Sigmoid colon (tissue), 7 donors: Measurements from ENCODE around the gene SLPI. TPM values are rescaled to one million over a fixed set of nuclear protein-coding genes. Genes with fewer than 3 reads are reported as not detected.

Source experiments
- DNase-seq: peaks from one replicate; pipeline ENCODE4 v3.0.0-alpha.2; 2019
- H3K27ac ChIP-seq, 4 donors: fragments of 200-600 bp; sonication (generic); one replicate each; pipeline ENCODE4 v1.5.1; 2016 to 2019; ENCODE audit warnings: mild to moderate bottlenecking in 1 of 4
- H3K27me3 ChIP-seq, 3 donors: fragments of 200-600 bp; sonication (generic); one replicate each; pipeline ENCODE4 v1.5.1; 2019; ENCODE audit warnings: mild to moderate bottlenecking in 1 of 3
- H3K36me3 ChIP-seq, 4 donors: fragments of 200-600 bp; sonication (generic); one replicate each; pipeline ENCODE4 v1.5.1; 2016 to 2019
- H3K4me1 ChIP-seq, 4 donors: fragments of 200-600 bp; sonication (generic); one replicate each; pipeline ENCODE4 v1.5.1; 2017 to 2019
- H3K4me3 ChIP-seq, 4 donors: fragments of 200-600 bp; sonication (generic); one replicate each; pipeline ENCODE4 v1.5.1; 2017 to 2019; ENCODE audit warnings: mild to moderate bottlenecking in 2 of 4, moderate library complexity in 1 of 4
- H3K9me3 ChIP-seq, 4 donors: fragments of 200-600 bp in 3 of 4; sonication (generic) in 3 of 4; one replicate each; pipeline versions ENCODE4 v1.5.1 to v1.6.1; 2013 to 2019
- CTCF ChIP-seq, 4 experiments: fragments of 450-650 bp in 3 of 4; fragments of 200-600 bp in 1 of 4; IDR thresholded peaks; one replicate each; pipeline ENCODE4 v1.5.1; 2016 to 2019; ENCODE audit warnings: antibody characterized with exemption in 4 of 4, mild to moderate bottlenecking in 3 of 4, moderate library complexity in 2 of 4
- EP300 ChIP-seq, 4 donors: sonication (generic); formaldehyde crosslinking; IDR thresholded peaks; one replicate each; pipeline ENCODE4 v1.6.1; 2017; ENCODE audit warnings: antibody characterized with exemption in 4 of 4
- POLR2A ChIP-seq, 2 donors: fragments of 450-650 bp; IDR thresholded peaks; one replicate each; pipeline ENCODE4 v1.6.1; 2016; ENCODE audit warnings: antibody characterized with exemption in 2 of 2, mild to moderate bottlenecking in 2 of 2, moderate library complexity in 2 of 2
- POLR2AphosphoS5 ChIP-seq, 4 donors: sonication (generic); formaldehyde crosslinking; IDR thresholded peaks; one replicate each; pipeline ENCODE4 v1.6.1; 2017; ENCODE audit warnings: antibody characterized with exemption in 4 of 4
- WGBS, 2 donors: extraction: QIAGEN DNeasy Blood & Tissue Kit; methylation state at CpG; one replicate each; pipeline ENCODE4 v1.1.7; 2013; 5-methylcytosine and 5-hydroxymethylcytosine counted together
- intact Hi-C: fragments of 100-400 bp; cut with DNase I; formaldehyde crosslinking; loops from one replicate; pipeline ENCODE4 v1.15.1; 2023
- polyA plus RNA-seq, 3 donors: library from polyadenylated mRNA; stranded (reverse); fragments of 200-250 nt; gene quantifications; one replicate each; pipeline ENCODE4 v1.2.3, GENCODE V29; 2013
- total RNA-seq, 4 donors: library from RNA; depleted of rRNA; stranded (reverse); fragments of >200 nt; gene quantifications; one replicate each; pipeline ENCODE4 v1.1.0, GENCODE V29; 2016
- donor health status: healthy with polysubstance abuse.
- donor health status: Bipolar disorder and iron deficiency.
- donor health status: healthy.

Gene SLPI
- total and polyA plus RNA-seq, 7 donors, result 2.4 to 234 (median 38.8) TPM

- H3K4me1 ChIP-seq, result no peaks in the 10 kb centered on the region
- whole genome bisulfite sequencing, 2 donors, result 75 to 86% methylated on average over 3 of the region's 3 CpGs
- TF ChIP-seq POLR2AphosphoS5 (IDR thresholded peaks at IDR 0.05), result no peak
- no peak for TF ChIP-seq EP300 (IDR thresholded peaks at IDR 0.05)
- no peak for TF ChIP-seq CTCF (IDR thresholded peaks at IDR 0.05)
- no peak for TF ChIP-seq POLR2A (IDR thresholded peaks at IDR 0.05)
- peaks cover 0 to 5% (median 0%) of the 10 kb centered on the region in 3 donors for H3K27me3 ChIP-seq
- intact Hi-C loops, result no loop called here
- H3K4me3 ChIP-seq, result no peak overlapping the region
- DNase-seq, result no peak
- no peaks in the 10 kb centered on the region for H3K36me3 ChIP-seq
- H3K27ac ChIP-seq, result no peak overlapping the region
- no peaks in the 10 kb centered on the region for H3K9me3 ChIP-seq
Observed at GRCh38 chr20:45269056-45269455, 14.7 kb upstream of the SLPI start.

- Histone ChIP-seq H3K27me3 (peaks cover 0 to 4% (median 0%) of the 10 kb centered on the region in 3 donors), H3K4me3 (no peak overlapping the region), H3K36me3 (no peaks in the 10 kb centered on the region), H3K27ac (no peak overlapping the region), H3K4me1 (no peaks in the 10 kb centered on the region), H3K9me3 (no peaks in the 10 kb centered on the region)
- intact Hi-C loops, result no loop called here
- no peak for TF ChIP-seq POLR2AphosphoS5 (IDR thresholded peaks at IDR 0.05)
- TF ChIP-seq POLR2A (IDR thresholded peaks at IDR 0.05), result no peak
- no peak for TF ChIP-seq CTCF (IDR thresholded peaks at IDR 0.05)
- no peak for TF ChIP-seq EP300 (IDR thresholded peaks at IDR 0.05)
- WGBS, 2 donors, result 79 to 80% methylated on average over 3 of the region's 3 CpGs
- DNase-seq, result no peak
Observed at GRCh38 chr20:45268531-45268930, 14.2 kb upstream of the SLPI start.

GRCh38 chr20:45266977-45267376 lies 12.6 kb upstream of the SLPI start:
- H3K9me3 ChIP-seq, result no peaks in the 10 kb centered on the region
- intact Hi-C loops, result no loop called here
- H3K27me3 ChIP-seq, result peaks cover 0 to 4% (median 0%) of the 10 kb centered on the region in 3 donors
- no peak for DNase-seq
- no peak for TF ChIP-seq CTCF (IDR thresholded peaks at IDR 0.05)
- no peak for TF ChIP-seq POLR2AphosphoS5 (IDR thresholded peaks at IDR 0.05)
- no peak for TF ChIP-seq EP300 (IDR thresholded peaks at IDR 0.05)
- H3K27ac ChIP-seq, result no peak overlapping the region
- no peaks in the 10 kb centered on the region for H3K36me3 ChIP-seq
- no peak overlapping the region for H3K4me3 ChIP-seq
- no peaks in the 10 kb centered on the region for H3K4me1 ChIP-seq

GRCh38 chr20:45263556-45264266 lies 9.3 kb upstream of the SLPI start:
- Histone ChIP-seq H3K4me3 (no peak overlapping the region), H3K36me3 (no peaks in the 10 kb centered on the region), H3K27me3 (peaks cover 0 to 4% (median 0%) of the 10 kb centered on the region in 3 donors), H3K27ac (no peak overlapping the region), H3K4me1 (no peaks in the 10 kb centered on the region), H3K9me3 (no peaks in the 10 kb centered on the region)
- TF ChIP-seq EP300 (IDR thresholded peaks at IDR 0.05) (no peak), POLR2AphosphoS5 (IDR thresholded peaks at IDR 0.05) (no peak), POLR2A (IDR thresholded peaks at IDR 0.05) (no peak), CTCF (IDR thresholded peaks at IDR 0.05) (no peak)
- no peak for DNase-seq
- intact Hi-C loops, result no loop called here
- WGBS, 2 donors, result 84 to 88% methylated on average over 3 of the region's 3 CpGs

- no peak for TF ChIP-seq POLR2A (IDR thresholded peaks at IDR 0.05)
- TF ChIP-seq CTCF (IDR thresholded peaks at IDR 0.05), result no peak
- TF ChIP-seq POLR2AphosphoS5 (IDR thresholded peaks at IDR 0.05), result no peak
- no peak for TF ChIP-seq EP300 (IDR thresholded peaks at IDR 0.05)
- Histone ChIP-seq H3K9me3 (no peaks in the 10 kb centered on the region), H3K27ac (no peak overlapping the region), H3K36me3 (no peaks in the 10 kb centered on the region), H3K4me1 (peaks cover 0 to 7% (median 0%) of the 10 kb centered on the region in 4 donors), H3K4me3 (no peak overlapping the region), H3K27me3 (no peaks in the 10 kb centered on the region)
- intact Hi-C loops, result no loop called here
- WGBS, 2 donors, result 60 to 79% methylated on average over 2 of the region's 2 CpGs
- no peak for DNase-seq
Observed at GRCh38 chr20:45258664-45259063, 4.3 kb upstream of the SLPI start.
